ENCODE measurements around the gene SEMA3G.

- TF ChIP-seq POLR2A (IDR thresholded peaks at IDR 0.05): no peak
- no peak for TF ChIP-seq CTCF (IDR thresholded peaks at IDR 0.05)
Measured at GRCh38 chr3:52383446-52383845, 61.5 kb downstream of the SEMA3G start.

All from uterus (tissue), 2 donors.